Measurements from ENCODE around the gene HTT. TPM values are rescaled to one million over a fixed set of nuclear protein-coding genes. Genes with fewer than 3 reads are reported as not detected.

The HTT gene
- total RNA-seq, 4 donors from 2014 or later, result 28.9 to 141 (median 42.0) TPM

- intact Hi-C loops (cut with DNase I; ENCODE audit: low total_unique reads), result no loop called here
- DNase-seq (ENCODE audit: low spot score in 2 of 2), result no peak
- no peak overlapping the region for H3K4me3 ChIP-seq (ENCODE audit: low read depth, poor library complexity, severe bottlenecking)
- TF ChIP-seq POLR2A (IDR thresholded peaks at IDR 0.05) (no peak), CTCF (IDR thresholded peaks at IDR 0.05) (no peak)
- 91 to 94% methylated on average over 13 to 14 of the region's 14 CpGs for WGBS, 2 donors
Measured at GRCh38 chr4:3235030-3235345, 160.5 kb downstream of the HTT start.

- intact Hi-C loops (cut with DNase I; ENCODE audit: low total_unique reads), result no loop called here
- TF ChIP-seq CTCF (IDR thresholded peaks at IDR 0.05) (no peak), POLR2A (IDR thresholded peaks at IDR 0.05) (no peak)
- no peak overlapping the region for H3K4me3 ChIP-seq (ENCODE audit: low read depth, poor library complexity, severe bottlenecking)
- DNase-seq (ENCODE audit: low spot score in 2 of 2), result no peak
- 95 to 97% methylated on average over 11 of the region's 11 CpGs for WGBS, 2 donors
Measured at GRCh38 chr4:3235581-3235980, 161.1 kb downstream of the HTT start.

- no peak overlapping the region for H3K4me3 ChIP-seq (ENCODE audit: low read depth, poor library complexity, severe bottlenecking)
- TF ChIP-seq CTCF (IDR thresholded peaks at IDR 0.05) (no peak), POLR2A (IDR thresholded peaks at IDR 0.05) (no peak)
- DNase-seq (ENCODE audit: low spot score in 2 of 2), result no peak
- intact Hi-C loops (cut with DNase I; ENCODE audit: low total_unique reads), result no loop called here
- 88 to 90% methylated on average over 9 of the region's 9 CpGs for WGBS, 2 donors
Measured at GRCh38 chr4:3236326-3236878, 161.9 kb downstream of the HTT start.

- TF ChIP-seq CTCF (IDR thresholded peaks at IDR 0.05) (no peak), POLR2A (IDR thresholded peaks at IDR 0.05) (no peak)
- 95 to 97% methylated on average over 19 of the region's 19 CpGs for WGBS, 2 donors
- no peak overlapping the region for H3K4me3 ChIP-seq (ENCODE audit: low read depth, poor library complexity, severe bottlenecking)
- intact Hi-C loops (cut with DNase I; ENCODE audit: low total_unique reads), result no loop called here
- no peak for DNase-seq (ENCODE audit: low spot score in 2 of 2)
Measured at GRCh38 chr4:3237266-3237665, 162.8 kb downstream of the HTT start.

GRCh38 chr4:3237712-3238560, 163.5 kb downstream of the HTT start:
- TF ChIP-seq POLR2A (IDR thresholded peaks at IDR 0.05) (no peak), CTCF (IDR thresholded peaks at IDR 0.05) (no peak)
- no peak for DNase-seq (ENCODE audit: low spot score in 2 of 2)
- 86 to 87% methylated on average over 26 of the region's 26 CpGs for WGBS, 2 donors
- no peak overlapping the region for H3K4me3 ChIP-seq (ENCODE audit: low read depth, poor library complexity, severe bottlenecking)
- intact Hi-C loops (cut with DNase I; ENCODE audit: low total_unique reads), result no loop called here

All from lower leg skin (tissue), 4 donors.